Type B pancreatic cell (in vitro differentiated cells): Measurements from ENCODE around the gene BPIFB2. TPM values are rescaled to one million over a fixed set of nuclear protein-coding genes. Genes with fewer than 3 reads are reported as not detected.

ENCODE experiments used
- DNase-seq: peaks from one replicate; pipeline ENCODE4 v3.0.0; 2021; ENCODE audit warnings: mixed read lengths; ENCODE audit not compliant: unreplicated experiment; ENCODE audit errors: extremely low spot score
- H3K27ac Mint-ChIP-seq: 2 replicates; pipeline ENCODE4 v1.8.0; 2021; ENCODE audit warnings: mild to moderate bottlenecking, mixed read lengths
- H3K27me3 Mint-ChIP-seq: 2 replicates; pipeline ENCODE4 v1.8.0; 2021; ENCODE audit warnings: mixed read lengths
- H3K36me3 Mint-ChIP-seq: 2 replicates; pipeline ENCODE4 v1.8.0; 2021; ENCODE audit warnings: mixed read lengths
- H3K4me1 Mint-ChIP-seq: one replicate; pipeline ENCODE4 v1.8.0; 2021; ENCODE audit warnings: mixed read lengths; ENCODE audit not compliant: unreplicated experiment
- H3K4me3 Mint-ChIP-seq: 2 replicates; pipeline ENCODE4 v1.8.0; 2021; ENCODE audit warnings: mild to moderate bottlenecking, mixed read lengths
- H3K9me3 Mint-ChIP-seq: 2 replicates; pipeline ENCODE4 v1.8.0; 2021; ENCODE audit warnings: mixed read lengths
- CTCF ChIP-seq: fragments of 200-600 bp; sonication (generic); conservative IDR thresholded peaks from 2 replicates; pipeline ENCODE4 v1.5.0; 2021; ENCODE audit warnings: antibody characterized with exemption, mild to moderate bottlenecking
- total RNA-seq: library from RNA; stranded (reverse); gene quantifications from 2 replicates; pipeline ENCODE4 v1.2.1, GENCODE V29; 2021; ENCODE audit warnings: low replicate concordance

The BPIFB2 gene
- total RNA-seq, 1 donor from 2014 or later = 0.22 TPM

GRCh38 chr20:33012327-33013189 is 5.1 kb downstream of the BPIFB2 start:
- peaks cover 4% of the 10 kb centered on the region for H3K4me1 Mint-ChIP-seq
- no peaks in the 10 kb centered on the region for H3K9me3 Mint-ChIP-seq
- TF ChIP-seq CTCF = no peak
- no peak overlapping the region for H3K27ac Mint-ChIP-seq
- no peak for DNase-seq
- H3K4me3 Mint-ChIP-seq = no peak overlapping the region
- H3K27me3 Mint-ChIP-seq = peaks cover 43% of the 10 kb centered on the region
- no peaks in the 10 kb centered on the region for H3K36me3 Mint-ChIP-seq

GRCh38 chr20:33013701-33014326 is 6.3 kb downstream of the BPIFB2 start:
- no peak overlapping the region for H3K4me3 Mint-ChIP-seq
- H3K27ac Mint-ChIP-seq = no peak overlapping the region
- peaks cover 4% of the 10 kb centered on the region for H3K4me1 Mint-ChIP-seq
- H3K36me3 Mint-ChIP-seq = no peaks in the 10 kb centered on the region
- TF ChIP-seq CTCF = no peak
- H3K27me3 Mint-ChIP-seq = peaks cover 49% of the 10 kb centered on the region
- no peak for DNase-seq
- H3K9me3 Mint-ChIP-seq = no peaks in the 10 kb centered on the region

- peaks cover 49% of the 10 kb centered on the region for H3K27me3 Mint-ChIP-seq
- TF ChIP-seq CTCF = no peak
- DNase-seq = no peak
- no peaks in the 10 kb centered on the region for H3K36me3 Mint-ChIP-seq
- no peaks in the 10 kb centered on the region for H3K9me3 Mint-ChIP-seq
- peaks cover 4% of the 10 kb centered on the region for H3K4me1 Mint-ChIP-seq
- H3K27ac Mint-ChIP-seq = no peak overlapping the region
- H3K4me3 Mint-ChIP-seq = no peak overlapping the region
Measured at GRCh38 chr20:33014336-33015113, 7.0 kb downstream of the BPIFB2 start.

GRCh38 chr20:33015114-33015484 is 7.6 kb downstream of the BPIFB2 start:
- no peak overlapping the region for H3K4me3 Mint-ChIP-seq
- no peaks in the 10 kb centered on the region for H3K9me3 Mint-ChIP-seq
- peaks cover 49% of the 10 kb centered on the region for H3K27me3 Mint-ChIP-seq
- H3K4me1 Mint-ChIP-seq = peaks cover 4% of the 10 kb centered on the region
- TF ChIP-seq CTCF = no peak
- no peaks in the 10 kb centered on the region for H3K36me3 Mint-ChIP-seq
- H3K27ac Mint-ChIP-seq = no peak overlapping the region
- DNase-seq = no peak

GRCh38 chr20:33015700-33016580 is 8.4 kb downstream of the BPIFB2 start:
- Mint-ChIP-seq H3K9me3 (no peaks in the 10 kb centered on the region), H3K27me3 (peaks cover 49% of the 10 kb centered on the region), H3K27ac (no peak overlapping the region), H3K4me3 (no peak overlapping the region), H3K4me1 (peaks cover 4% of the 10 kb centered on the region), H3K36me3 (no peaks in the 10 kb centered on the region)
- no peak for TF ChIP-seq CTCF
- no peak for DNase-seq
